PFSK-1 (cell line): ENCODE data around the gene PLD5.

Experiments used
- FOXP2 ChIP-seq: optimal IDR thresholded peaks from 2 replicates; pipeline ENCODE3; 2011; ENCODE audit warnings: borderline replicate concordance, control low read depth, inconsistent platforms; ENCODE audit not compliant: insufficient read depth; ENCODE audit errors: extremely low read length, extremely low read depth
- POLR2AphosphoS5 ChIP-seq: IDR thresholded peaks from 2 replicates; pipeline ENCODE4 v1.6.1; 2012; ENCODE audit warnings: low read depth, mild to moderate bottlenecking, control low read depth, low read length, moderate library complexity
- SIN3A ChIP-seq: IDR thresholded peaks from 2 replicates; pipeline ENCODE4 v1.6.1; 2012; ENCODE audit warnings: mild to moderate bottlenecking, low read length, moderate library complexity, borderline replicate concordance; ENCODE audit not compliant: insufficient read depth
- TAF1 ChIP-seq: IDR thresholded peaks from 2 replicates; pipeline ENCODE4 v1.6.1; 2012; ENCODE audit warnings: low read length, control low read depth, borderline replicate concordance; ENCODE audit not compliant: insufficient read depth
- TF ChIP-seq, protein P1 (sequence below), 2 experiments: IDR thresholded peaks; 2 replicates each; pipeline versions ENCODE4 v1.6.1 to v1.8.0; 2011 to 2012; ENCODE audit warnings: low read depth in 2 of 2, low read length in 2 of 2, control low read depth in 1 of 2, inconsistent platforms in 1 of 2, mild to moderate bottlenecking in 1 of 2, moderate library complexity in 1 of 2; ENCODE audit not compliant: insufficient read depth in 1 of 2

DNA sequence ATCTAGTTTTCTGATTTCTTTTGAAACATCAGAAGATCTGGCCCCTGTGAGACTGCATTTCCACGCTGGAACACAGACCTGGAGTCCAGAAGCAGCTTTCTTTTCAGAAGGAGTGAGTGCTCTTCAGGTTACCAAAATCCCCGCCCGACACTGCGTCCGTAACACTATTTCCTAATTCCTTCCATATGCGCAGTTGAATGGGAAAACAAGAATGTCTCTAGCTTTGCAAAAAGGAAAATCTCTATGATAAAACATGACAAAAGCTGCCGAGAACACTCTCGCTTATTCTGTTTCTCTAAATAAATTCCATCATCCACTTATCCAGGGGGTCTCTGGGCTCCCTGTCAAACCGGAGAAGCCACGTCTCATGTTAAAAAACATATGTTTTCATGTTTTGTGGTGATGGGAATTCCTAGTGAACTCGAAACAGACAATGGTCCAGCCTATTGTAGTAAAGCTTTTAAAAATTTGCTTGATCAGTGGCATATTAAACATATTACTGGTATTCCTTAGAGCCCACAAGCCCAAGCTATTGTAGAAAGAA, 67.7 kb downstream of the PLD5 start:
- TF ChIP-seq POLR2AphosphoS5 = no peak
- TF ChIP-seq, protein P1, sequence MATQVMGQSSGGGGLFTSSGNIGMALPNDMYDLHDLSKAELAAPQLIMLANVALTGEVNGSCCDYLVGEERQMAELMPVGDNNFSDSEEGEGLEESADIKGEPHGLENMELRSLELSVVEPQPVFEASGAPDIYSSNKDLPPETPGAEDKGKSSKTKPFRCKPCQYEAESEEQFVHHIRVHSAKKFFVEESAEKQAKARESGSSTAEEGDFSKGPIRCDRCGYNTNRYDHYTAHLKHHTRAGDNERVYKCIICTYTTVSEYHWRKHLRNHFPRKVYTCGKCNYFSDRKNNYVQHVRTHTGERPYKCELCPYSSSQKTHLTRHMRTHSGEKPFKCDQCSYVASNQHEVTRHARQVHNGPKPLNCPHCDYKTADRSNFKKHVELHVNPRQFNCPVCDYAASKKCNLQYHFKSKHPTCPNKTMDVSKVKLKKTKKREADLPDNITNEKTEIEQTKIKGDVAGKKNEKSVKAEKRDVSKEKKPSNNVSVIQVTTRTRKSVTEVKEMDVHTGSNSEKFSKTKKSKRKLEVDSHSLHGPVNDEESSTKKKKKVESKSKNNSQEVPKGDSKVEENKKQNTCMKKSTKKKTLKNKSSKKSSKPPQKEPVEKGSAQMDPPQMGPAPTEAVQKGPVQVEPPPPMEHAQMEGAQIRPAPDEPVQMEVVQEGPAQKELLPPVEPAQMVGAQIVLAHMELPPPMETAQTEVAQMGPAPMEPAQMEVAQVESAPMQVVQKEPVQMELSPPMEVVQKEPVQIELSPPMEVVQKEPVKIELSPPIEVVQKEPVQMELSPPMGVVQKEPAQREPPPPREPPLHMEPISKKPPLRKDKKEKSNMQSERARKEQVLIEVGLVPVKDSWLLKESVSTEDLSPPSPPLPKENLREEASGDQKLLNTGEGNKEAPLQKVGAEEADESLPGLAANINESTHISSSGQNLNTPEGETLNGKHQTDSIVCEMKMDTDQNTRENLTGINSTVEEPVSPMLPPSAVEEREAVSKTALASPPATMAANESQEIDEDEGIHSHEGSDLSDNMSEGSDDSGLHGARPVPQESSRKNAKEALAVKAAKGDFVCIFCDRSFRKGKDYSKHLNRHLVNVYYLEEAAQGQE (IDR thresholded peaks at IDR 0.05; ENCODE audit: insufficient read depth in 1 of 2, low read depth in 2 of 2, low read length in 2 of 2) = no peak
- no peak for TF ChIP-seq TAF1
- no peak for TF ChIP-seq SIN3A
- no peak for TF ChIP-seq FOXP2
